Spleen (tissue), 7 donors: Measurements from ENCODE around the gene CNDP2.
"Not testable (repeated sequence)": the region's sequence is repeated elsewhere in the genome, so short reads cannot be mapped to it uniquely, and the experiment has no call there.

Experiments used
- POLR2A ChIP-seq, 3 donors: fragments of 450-650 bp; IDR thresholded peaks; one replicate each; pipeline ENCODE4 v1.5.1; 2017; ENCODE audit warnings: antibody characterized with exemption in 3 of 3, mild to moderate bottlenecking in 1 of 3
- TF ChIP-seq, protein P1 (sequence below), 11 experiments: fragments of 200-600 bp in 7 of 11; fragments of 450-650 bp in 4 of 11; sonication (generic) in 4 of 11; IDR thresholded peaks in 8 of 11; conservative IDR thresholded peaks in 3 of 11; 1 replicate in 7 of 11; 2 replicates in 4 of 11; pipeline versions ENCODE4 v1.4.0 to v1.8.0; 2016 to 2021; ENCODE audit warnings: antibody characterized with exemption in 11 of 11, inconsistent platforms in 4 of 11, mild to moderate bottlenecking in 1 of 11
- donor health status: DM: no; HTN: no; CAD: no; lungs with moderate emphysema.
- donor health status: DM: no; HTN: no; CAD: no.
- donor health status: DM: no; HTN: no; CAD: no.

DNA sequence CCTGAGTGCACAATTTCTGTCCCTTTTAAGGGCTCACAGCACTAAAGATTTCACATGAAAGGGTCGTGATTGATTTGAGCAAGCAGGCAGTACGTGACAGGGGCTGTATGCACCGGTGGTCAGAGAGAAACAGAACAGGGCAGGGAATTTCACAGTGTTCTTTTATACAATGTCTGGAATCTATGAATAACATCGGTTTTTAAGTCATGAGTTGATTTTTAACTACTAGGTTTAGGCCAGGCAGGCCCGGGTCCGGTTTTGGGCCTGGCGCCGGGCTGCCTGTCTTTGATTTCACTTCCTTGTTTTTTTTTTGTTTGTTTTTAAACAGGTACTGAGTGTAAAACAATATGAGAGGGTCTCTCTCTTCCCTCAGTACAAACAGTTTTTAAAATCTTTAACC lies 4.6 kb downstream of the CNDP2 start:
- TF ChIP-seq, protein P1, sequence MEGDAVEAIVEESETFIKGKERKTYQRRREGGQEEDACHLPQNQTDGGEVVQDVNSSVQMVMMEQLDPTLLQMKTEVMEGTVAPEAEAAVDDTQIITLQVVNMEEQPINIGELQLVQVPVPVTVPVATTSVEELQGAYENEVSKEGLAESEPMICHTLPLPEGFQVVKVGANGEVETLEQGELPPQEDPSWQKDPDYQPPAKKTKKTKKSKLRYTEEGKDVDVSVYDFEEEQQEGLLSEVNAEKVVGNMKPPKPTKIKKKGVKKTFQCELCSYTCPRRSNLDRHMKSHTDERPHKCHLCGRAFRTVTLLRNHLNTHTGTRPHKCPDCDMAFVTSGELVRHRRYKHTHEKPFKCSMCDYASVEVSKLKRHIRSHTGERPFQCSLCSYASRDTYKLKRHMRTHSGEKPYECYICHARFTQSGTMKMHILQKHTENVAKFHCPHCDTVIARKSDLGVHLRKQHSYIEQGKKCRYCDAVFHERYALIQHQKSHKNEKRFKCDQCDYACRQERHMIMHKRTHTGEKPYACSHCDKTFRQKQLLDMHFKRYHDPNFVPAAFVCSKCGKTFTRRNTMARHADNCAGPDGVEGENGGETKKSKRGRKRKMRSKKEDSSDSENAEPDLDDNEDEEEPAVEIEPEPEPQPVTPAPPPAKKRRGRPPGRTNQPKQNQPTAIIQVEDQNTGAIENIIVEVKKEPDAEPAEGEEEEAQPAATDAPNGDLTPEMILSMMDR (IDR thresholded peaks at IDR 0.05 in 8 of 11, conservative IDR thresholded peaks at IDR 0.05 in 3 of 11), result not testable (repeated sequence)
- TF ChIP-seq POLR2A (IDR thresholded peaks at IDR 0.05), result not testable (repeated sequence)
